ENCODE results near the gene TMEM8B.

- no peak for TF ChIP-seq ARNT (IDR thresholded peaks at IDR 0.05)
- no peak for TF ChIP-seq HDGF (IDR thresholded peaks at IDR 0.05; ENCODE audit: borderline replicate concordance)
- TF ChIP-seq SUZ12 (IDR thresholded peaks at IDR 0.05): no peak
- no peak for TF ChIP-seq ZNF384 (IDR thresholded peaks at IDR 0.05)
- TF ChIP-seq FOXA1 (IDR thresholded peaks at IDR 0.05): no peak
- TF ChIP-seq FOXK2 (IDR thresholded peaks at IDR 0.05): no peak
- no peak for TF ChIP-seq SP1 (IDR thresholded peaks at IDR 0.05)
- TF ChIP-seq ELF4 (IDR thresholded peaks at IDR 0.05): no peak
- TF ChIP-seq PKNOX1 (IDR thresholded peaks at IDR 0.05): no peak
- no peak for TF ChIP-seq TARDBP (IDR thresholded peaks at IDR 0.05)
- no peak for TF ChIP-seq BHLHE40 (IDR thresholded peaks at IDR 0.05; ENCODE audit: borderline replicate concordance)
- TF ChIP-seq NFRKB (IDR thresholded peaks at IDR 0.05): no peak
- no peak for TF ChIP-seq LEF1 (IDR thresholded peaks at IDR 0.05; ENCODE audit: borderline replicate concordance)
These were observed 30.2 kb upstream of the TMEM8B start for GRCh38 chr9:35798658-35799374.
